Measurements from ENCODE around the gene NPEPPS. TPM values are rescaled to one million over a fixed set of nuclear protein-coding genes. Genes with fewer than 3 reads are reported as not detected.

Gene NPEPPS
- total and polyA plus RNA-seq, 2 donors (not counting 3 experiments of a cell fraction or from before 2014, with no cell fraction given), result 69.2 to 102 TPM

GRCh38 chr17:47643116-47643515, 112.2 kb downstream of the NPEPPS start:
- DNase-seq (ENCODE audit: low read depth, low spot score) (no peak), FAIRE-seq (no peak)
- BruUV-seq (replicated peaks), result no TSS peak
- H3K27ac ChIP-seq (ENCODE audit: insufficient read depth, low read depth, low read length), result no peak overlapping the region
- H4K20me1 ChIP-seq (replicated peaks; ENCODE audit: control insufficient read depth, extremely low read depth, insufficient read depth, low read length), result no peaks in the 10 kb centered on the region
- ChIA-PET CTCF (interaction anchor here (0.7 to 1.2 kb wide), 3 partner anchors 9 to 25 kb away, joined by 3 to 4 read pairs (median 3); no protein-coding TSS in a partner anchor), POLR2A (interaction anchor here (0.7 kb wide), 1 partner anchor 11 kb away, joined by 4 read pairs; no protein-coding TSS in a partner anchor)
- TF ChIP-seq GATA2 (IDR thresholded peaks at IDR 0.05; ENCODE audit: insufficient read depth, insufficient read length, low read depth, low read length), result no peak
- no peak for TF ChIP-seq MAX (IDR thresholded peaks at IDR 0.05; ENCODE audit: insufficient read depth, insufficient read length)
- TF ChIP-seq POLR2AphosphoS5 (IDR thresholded peaks at IDR 0.05; ENCODE audit: insufficient read depth, low read depth, low read length), result no peak
- TF ChIP-seq POLR2A (IDR thresholded peaks at IDR 0.05; ENCODE audit: low read depth, low read length), result no peak
- TF ChIP-seq EZH2 (IDR thresholded peaks at IDR 0.05; ENCODE audit: borderline replicate concordance, low read depth, low read length, severe bottlenecking), result no peak
- no peak for TF ChIP-seq JUN (IDR thresholded peaks at IDR 0.05; ENCODE audit: borderline replicate concordance, insufficient read depth, insufficient read length, low read depth)
- no peak for TF ChIP-seq FOS (IDR thresholded peaks at IDR 0.05; ENCODE audit: borderline replicate concordance, insufficient read depth, low read length)
- no peak for TF ChIP-seq CTCF (IDR thresholded peaks at IDR 0.05; ENCODE audit: extremely low read depth in 1 of 2, insufficient read depth in 1 of 2, low read depth in 1 of 2, low read length in 2 of 2)
- H2AFZ ChIP-seq (ENCODE audit: low read depth, low read length), result no peak overlapping the region
- no peaks in the 10 kb centered on the region for H3K27me3 ChIP-seq (ENCODE audit: control insufficient read depth in 2 of 2, insufficient read depth in 2 of 2, low read length in 2 of 2)
- dilution Hi-C loops (cut with MboI; ENCODE audit: extremely low pct_ligation_motif_present, low sequenced_read_pairs), result no loop called here
- H3K36me3 ChIP-seq (ENCODE audit: control insufficient read depth in 2 of 2, extremely low read depth in 1 of 2, insufficient read depth in 2 of 2, low read length in 2 of 2), result no peaks in the 10 kb centered on the region
- H3K79me2 ChIP-seq (ENCODE audit: control insufficient read depth, insufficient read depth, low read length), result no peaks in the 10 kb centered on the region
- H3K9me3 ChIP-seq (replicated peaks; ENCODE audit: control insufficient read depth, insufficient read depth, low read length), result no peaks in the 10 kb centered on the region
- intact Hi-C loops (cut with micrococcal nuclease), result no loop called here
- no peak overlapping the region for H3K9ac ChIP-seq (replicated peaks; ENCODE audit: extremely low read depth, insufficient read depth, low read length)
- H3K4me2 ChIP-seq (ENCODE audit: insufficient read depth, low read length), result no peak overlapping the region
- H3K9me1 ChIP-seq (replicated peaks; ENCODE audit: control insufficient read depth, extremely low read depth, insufficient read depth, low read length), result no peaks in the 10 kb centered on the region
- H3K4me1 ChIP-seq (ENCODE audit: control insufficient read depth, extremely low read depth, insufficient read depth, low read length), result no peaks in the 10 kb centered on the region
- H3K4me3 ChIP-seq (replicated peaks in 1 of 3; ENCODE audit: insufficient read depth in 1 of 3, low read depth in 1 of 3, low read length in 3 of 3), result no peak overlapping the region

Measured in endothelial cell of umbilical vein (primary cell).